Fibroblast of lung (primary cell): ENCODE results near the gene SLC4A1. TPM values are rescaled to one million over a fixed set of nuclear protein-coding genes. Genes with fewer than 3 reads are reported as not detected.

Source experiments
- DNase-seq, 2 donors: peaks; one replicate each; pipeline versions ENCODE4 v3.0.0 to v3.0.0-alpha.2; 2010; ENCODE audit warnings: low read depth in 2 of 2
- H2AFZ ChIP-seq: 2 replicates; pipeline ENCODE4 v1.5.1; 2012; ENCODE audit warnings: low read length, control low read depth, inconsistent platforms
- H3K27ac ChIP-seq: 2 replicates; pipeline ENCODE4 v1.5.1; 2011; ENCODE audit warnings: low read length, control low read depth; ENCODE audit not compliant: insufficient read depth
- H3K27me3 ChIP-seq: 2 replicates; pipeline ENCODE4 v1.5.1; 2011; ENCODE audit warnings: mild to moderate bottlenecking, low read length; ENCODE audit not compliant: control insufficient read depth, insufficient read depth
- H3K36me3 ChIP-seq: 2 replicates; pipeline ENCODE4 v1.5.1; 2011; ENCODE audit warnings: low read length; ENCODE audit not compliant: control insufficient read depth, insufficient read depth
- H3K4me1 ChIP-seq: 2 replicates; pipeline ENCODE4 v1.5.1; 2011; ENCODE audit warnings: low read length; ENCODE audit not compliant: control insufficient read depth, insufficient read depth; ENCODE audit errors: extremely low read depth
- H3K4me2 ChIP-seq: 2 replicates; pipeline ENCODE4 v1.5.1; 2011; ENCODE audit warnings: low read length, control low read depth; ENCODE audit not compliant: insufficient read depth; ENCODE audit errors: extremely low read depth
- H3K4me3 ChIP-seq, 4 experiments: fragments of 200-600 bp in 1 of 4; sonication (generic) in 1 of 4; replicated peaks in 1 of 4; 2 replicates each; pipeline ENCODE4 v1.5.1; 2011 to 2016; ENCODE audit warnings: low read length in 4 of 4, low read depth in 3 of 4, mild to moderate bottlenecking in 3 of 4, control low read depth in 2 of 4, inconsistent platforms in 1 of 4, mixed read lengths in 1 of 4; ENCODE audit not compliant: insufficient read depth in 1 of 4; ENCODE audit errors: control extremely low read depth in 1 of 4
- H3K79me2 ChIP-seq: 2 replicates; pipeline ENCODE4 v1.5.1; 2012; ENCODE audit warnings: mild to moderate bottlenecking, low read length, inconsistent platforms; ENCODE audit not compliant: control insufficient read depth, insufficient read depth
- H3K9ac ChIP-seq: 2 replicates; pipeline ENCODE4 v1.5.1; 2011; ENCODE audit warnings: mild to moderate bottlenecking, low read length, control low read depth; ENCODE audit not compliant: insufficient read depth
- H3K9me3 ChIP-seq: 2 replicates; pipeline ENCODE4 v1.5.1; 2012; ENCODE audit warnings: low read depth, low read length; ENCODE audit not compliant: control insufficient read depth, insufficient read depth
- H4K20me1 ChIP-seq: 2 replicates; pipeline ENCODE4 v1.5.1; 2011; ENCODE audit warnings: low read length; ENCODE audit not compliant: control insufficient read depth, insufficient read depth; ENCODE audit errors: extremely low read depth
- EZH2 ChIP-seq: IDR thresholded peaks from 2 replicates; pipeline ENCODE4 v1.5.1; 2012; ENCODE audit warnings: low read length, control low read depth, mild to moderate bottlenecking; ENCODE audit errors: missing control alignments
- polyA plus RNA-seq, 2 donors: library from polyadenylated mRNA; depleted of rRNA in 1 of 2; stranded (reverse) in 1 of 2; unstranded in 1 of 2; fragments of >200 nt; gene quantifications; 2 replicates each; pipeline ENCODE4 v1.2.1, GENCODE V29; 2011 to 2012; ENCODE audit warnings: missing spikeins in 1 of 2
- total RNA-seq: library from RNA; depleted of rRNA; stranded (reverse); fragments of >200 nt; gene quantifications from 2 replicates; pipeline ENCODE4 v1.2.1, GENCODE V29; 2014
- TF ChIP-seq, protein P1 (sequence below), 2 donors: IDR thresholded peaks in 1 of 2; conservative IDR thresholded peaks in 1 of 2; 1 replicate in 1 of 2; 2 replicates in 1 of 2; pipeline ENCODE4 v1.5.1; 2011 to 2012; ENCODE audit warnings: low read length in 2 of 2, control low read depth in 1 of 2, inconsistent platforms in 1 of 2, low read depth in 1 of 2, mild to moderate bottlenecking in 1 of 2

SLC4A1 gene
- total and polyA plus RNA-seq, 2 donors (not counting 1 experiment from before 2014, with no cell fraction given): not detected

DNA sequence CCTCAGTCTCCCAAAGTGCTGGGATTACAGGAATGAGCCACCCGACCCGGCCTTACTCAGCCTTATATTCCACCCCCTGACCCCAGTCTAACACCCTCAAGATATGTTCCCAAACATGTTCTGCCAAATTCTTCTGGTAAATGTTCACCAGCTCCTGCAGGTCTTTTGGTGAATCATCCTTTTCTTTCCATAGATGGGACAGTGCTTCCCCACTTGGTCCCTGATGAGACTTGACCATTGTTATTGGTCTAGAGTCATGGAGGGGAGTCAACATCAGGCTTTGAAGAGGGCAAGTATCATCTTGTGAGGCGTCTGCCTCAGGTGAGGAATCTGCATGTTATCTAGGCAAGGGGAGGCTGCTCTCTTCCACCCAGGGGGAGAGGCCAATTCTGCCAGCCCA is 30.0 kb upstream of the SLC4A1 start:
- peaks cover 4% of the 10 kb centered on the region for H3K27me3 ChIP-seq
- no peaks in the 10 kb centered on the region for H3K79me2 ChIP-seq
- no peaks in the 10 kb centered on the region for H3K4me1 ChIP-seq
- no peaks in the 10 kb centered on the region for H3K36me3 ChIP-seq
- no peak overlapping the region for H3K27ac ChIP-seq
- no peak overlapping the region for H2AFZ ChIP-seq
- TF ChIP-seq EZH2: no peak
- TF ChIP-seq, protein P1, sequence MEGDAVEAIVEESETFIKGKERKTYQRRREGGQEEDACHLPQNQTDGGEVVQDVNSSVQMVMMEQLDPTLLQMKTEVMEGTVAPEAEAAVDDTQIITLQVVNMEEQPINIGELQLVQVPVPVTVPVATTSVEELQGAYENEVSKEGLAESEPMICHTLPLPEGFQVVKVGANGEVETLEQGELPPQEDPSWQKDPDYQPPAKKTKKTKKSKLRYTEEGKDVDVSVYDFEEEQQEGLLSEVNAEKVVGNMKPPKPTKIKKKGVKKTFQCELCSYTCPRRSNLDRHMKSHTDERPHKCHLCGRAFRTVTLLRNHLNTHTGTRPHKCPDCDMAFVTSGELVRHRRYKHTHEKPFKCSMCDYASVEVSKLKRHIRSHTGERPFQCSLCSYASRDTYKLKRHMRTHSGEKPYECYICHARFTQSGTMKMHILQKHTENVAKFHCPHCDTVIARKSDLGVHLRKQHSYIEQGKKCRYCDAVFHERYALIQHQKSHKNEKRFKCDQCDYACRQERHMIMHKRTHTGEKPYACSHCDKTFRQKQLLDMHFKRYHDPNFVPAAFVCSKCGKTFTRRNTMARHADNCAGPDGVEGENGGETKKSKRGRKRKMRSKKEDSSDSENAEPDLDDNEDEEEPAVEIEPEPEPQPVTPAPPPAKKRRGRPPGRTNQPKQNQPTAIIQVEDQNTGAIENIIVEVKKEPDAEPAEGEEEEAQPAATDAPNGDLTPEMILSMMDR (conservative IDR thresholded peaks at IDR 0.05 in 1 of 2, IDR thresholded peaks at IDR 0.05 in 1 of 2; ENCODE audit: low read depth in 1 of 2, low read length in 2 of 2): no peak
- no peaks in the 10 kb centered on the region for H4K20me1 ChIP-seq
- H3K4me2 ChIP-seq: no peak overlapping the region
- DNase-seq: no peak
- H3K9ac ChIP-seq: no peak overlapping the region
- H3K4me3 ChIP-seq: no peak overlapping the region
- H3K9me3 ChIP-seq: no peaks in the 10 kb centered on the region

DNA sequence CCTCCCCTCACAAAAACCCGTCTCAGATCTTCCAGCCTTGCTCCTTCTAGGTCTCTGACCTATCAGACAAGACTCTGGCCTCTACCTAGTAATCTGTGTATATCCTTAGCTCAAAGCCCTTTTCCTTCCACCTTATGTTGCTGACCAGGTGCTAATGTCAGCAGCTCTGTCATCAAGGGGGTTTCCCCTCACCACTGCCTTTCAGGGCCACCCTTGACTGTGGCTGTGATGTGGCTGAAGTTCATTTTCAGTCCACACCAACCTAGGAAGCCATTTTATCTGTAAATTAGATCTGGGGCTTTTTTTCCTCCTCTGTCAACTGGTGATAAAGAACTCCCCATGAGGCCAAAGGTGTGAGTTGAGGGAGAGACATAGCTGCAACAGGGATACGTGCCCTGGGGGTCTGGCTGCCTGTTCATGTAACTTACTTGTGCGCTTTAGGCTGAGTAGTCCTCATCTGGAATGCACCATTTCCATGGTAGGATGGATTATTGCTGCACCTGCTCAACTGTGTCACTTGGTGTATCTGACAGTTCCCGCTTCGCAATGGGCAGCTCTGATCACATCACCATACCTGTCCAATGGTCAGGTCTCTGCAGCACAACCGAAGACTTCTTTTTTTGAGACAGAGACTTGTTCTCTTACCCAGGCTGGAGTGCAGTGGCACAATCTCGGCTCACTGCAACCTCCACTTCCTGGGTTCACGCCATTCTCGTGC is 25.7 kb upstream of the SLC4A1 start:
- no peak overlapping the region for H3K27ac ChIP-seq
- H3K4me2 ChIP-seq: no peak overlapping the region
- no peak overlapping the region for H2AFZ ChIP-seq
- H3K4me3 ChIP-seq: no peak overlapping the region
- no peak for DNase-seq
- no peak overlapping the region for H3K9ac ChIP-seq
- no peaks in the 10 kb centered on the region for H3K4me1 ChIP-seq
- TF ChIP-seq, protein P1 (conservative IDR thresholded peaks at IDR 0.05 in 1 of 2, IDR thresholded peaks at IDR 0.05 in 1 of 2; ENCODE audit: low read depth in 1 of 2, low read length in 2 of 2): no peak
- TF ChIP-seq EZH2: no peak
- no peaks in the 10 kb centered on the region for H3K79me2 ChIP-seq
- no peaks in the 10 kb centered on the region for H3K9me3 ChIP-seq
- peaks cover 6% of the 10 kb centered on the region for H3K27me3 ChIP-seq
- H3K36me3 ChIP-seq: no peaks in the 10 kb centered on the region
- no peaks in the 10 kb centered on the region for H4K20me1 ChIP-seq

- no peaks in the 10 kb centered on the region for H3K4me1 ChIP-seq
- DNase-seq: no peak
These were observed 19.7 kb upstream of the SLC4A1 start for GRCh38 chr17:44287651-44288050.

More at GRCh38 chr17:44287651-44288050, 19.7 kb upstream of the SLC4A1 start:
- no peaks in the 10 kb centered on the region for H3K36me3 ChIP-seq
- H3K4me3 ChIP-seq: no peak overlapping the region
- no peaks in the 10 kb centered on the region for H4K20me1 ChIP-seq
- H3K27ac ChIP-seq: no peak overlapping the region
- no peak overlapping the region for H2AFZ ChIP-seq
- no peaks in the 10 kb centered on the region for H3K9me3 ChIP-seq
- H3K4me2 ChIP-seq: no peak overlapping the region
- no peaks in the 10 kb centered on the region for H3K79me2 ChIP-seq
- TF ChIP-seq EZH2: no peak
- TF ChIP-seq, protein P1 (conservative IDR thresholded peaks at IDR 0.05 in 1 of 2, IDR thresholded peaks at IDR 0.05 in 1 of 2; ENCODE audit: low read depth in 1 of 2, low read length in 2 of 2): no peak
- H3K9ac ChIP-seq: no peak overlapping the region
- peaks cover 3% of the 10 kb centered on the region for H3K27me3 ChIP-seq
